ENCODE measurements around the gene CHRNG.

The CHRNG gene

GRCh38 chr2:232588031-232588430 is 48.5 kb downstream of the CHRNG start:
- H3K27ac ChIP-seq (ENCODE audit: extremely low read depth, low read depth, low read length) = no peak overlapping the region
- peaks cover 0 to 10% of the 10 kb centered on the region in 2 experiments; a peak in 1 of 3 replicates for H3K36me3 ChIP-seq (ENCODE audit: control insufficient read depth in 2 of 2, insufficient read depth in 1 of 2, low read length in 2 of 2)
- POLR2A ChIA-PET = no interaction called here
- CTCF ChIA-PET = no interaction called here
- no peak overlapping the region for H3K4me3 ChIP-seq (ENCODE audit: low read depth, low read length)
- H3K9me3 ChIP-seq (ENCODE audit: control insufficient read depth, insufficient read depth, low read depth, low read length) = no peaks in the 10 kb centered on the region
- no peaks in the 10 kb centered on the region for H3K4me1 ChIP-seq (ENCODE audit: control insufficient read depth, insufficient read depth, low read length)
- TF ChIP-seq, protein P1, sequence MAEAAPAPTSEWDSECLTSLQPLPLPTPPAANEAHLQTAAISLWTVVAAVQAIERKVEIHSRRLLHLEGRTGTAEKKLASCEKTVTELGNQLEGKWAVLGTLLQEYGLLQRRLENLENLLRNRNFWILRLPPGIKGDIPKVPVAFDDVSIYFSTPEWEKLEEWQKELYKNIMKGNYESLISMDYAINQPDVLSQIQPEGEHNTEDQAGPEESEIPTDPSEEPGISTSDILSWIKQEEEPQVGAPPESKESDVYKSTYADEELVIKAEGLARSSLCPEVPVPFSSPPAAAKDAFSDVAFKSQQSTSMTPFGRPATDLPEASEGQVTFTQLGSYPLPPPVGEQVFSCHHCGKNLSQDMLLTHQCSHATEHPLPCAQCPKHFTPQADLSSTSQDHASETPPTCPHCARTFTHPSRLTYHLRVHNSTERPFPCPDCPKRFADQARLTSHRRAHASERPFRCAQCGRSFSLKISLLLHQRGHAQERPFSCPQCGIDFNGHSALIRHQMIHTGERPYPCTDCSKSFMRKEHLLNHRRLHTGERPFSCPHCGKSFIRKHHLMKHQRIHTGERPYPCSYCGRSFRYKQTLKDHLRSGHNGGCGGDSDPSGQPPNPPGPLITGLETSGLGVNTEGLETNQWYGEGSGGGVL (tag by site-specific recombination; IDR thresholded peaks at IDR 0.05) = no peak
- TF ChIP-seq ZNF362 (tag by site-specific recombination; IDR thresholded peaks at IDR 0.05) (no peak), ZNF530 (tag by site-specific recombination; IDR thresholded peaks at IDR 0.05; ENCODE audit: low read depth) (no peak), HIC1 (tag by site-specific recombination; IDR thresholded peaks at IDR 0.05) (no peak), ZNF600 (tag by site-specific recombination; IDR thresholded peaks at IDR 0.05) (no peak), ZNF133 (tag by site-specific recombination; IDR thresholded peaks at IDR 0.05) (no peak), ZNF23 (tag by site-specific recombination; IDR thresholded peaks at IDR 0.05; ENCODE audit: borderline replicate concordance) (no peak), ZNF777 (tag by site-specific recombination; IDR thresholded peaks at IDR 0.05; ENCODE audit: borderline replicate concordance) (no peak), ZNF350 (tag by site-specific recombination; IDR thresholded peaks at IDR 0.05) (no peak), SALL2 (tag by site-specific recombination; IDR thresholded peaks at IDR 0.05; ENCODE audit: borderline replicate concordance) (no peak), ZNF621 (tag by site-specific recombination; IDR thresholded peaks at IDR 0.05) (no peak), ZNF248 (tag by site-specific recombination; IDR thresholded peaks at IDR 0.05) (no peak), ZNF610 (tag by site-specific recombination; IDR thresholded peaks at IDR 0.05; ENCODE audit: borderline replicate concordance) (no peak), ZNF146 (tag by site-specific recombination; IDR thresholded peaks at IDR 0.05) (no peak), OVOL3 (tag by site-specific recombination; IDR thresholded peaks at IDR 0.05) (no peak), ZNF560 (tag by site-specific recombination; IDR thresholded peaks at IDR 0.05; ENCODE audit: borderline replicate concordance) (no peak)

DNA sequence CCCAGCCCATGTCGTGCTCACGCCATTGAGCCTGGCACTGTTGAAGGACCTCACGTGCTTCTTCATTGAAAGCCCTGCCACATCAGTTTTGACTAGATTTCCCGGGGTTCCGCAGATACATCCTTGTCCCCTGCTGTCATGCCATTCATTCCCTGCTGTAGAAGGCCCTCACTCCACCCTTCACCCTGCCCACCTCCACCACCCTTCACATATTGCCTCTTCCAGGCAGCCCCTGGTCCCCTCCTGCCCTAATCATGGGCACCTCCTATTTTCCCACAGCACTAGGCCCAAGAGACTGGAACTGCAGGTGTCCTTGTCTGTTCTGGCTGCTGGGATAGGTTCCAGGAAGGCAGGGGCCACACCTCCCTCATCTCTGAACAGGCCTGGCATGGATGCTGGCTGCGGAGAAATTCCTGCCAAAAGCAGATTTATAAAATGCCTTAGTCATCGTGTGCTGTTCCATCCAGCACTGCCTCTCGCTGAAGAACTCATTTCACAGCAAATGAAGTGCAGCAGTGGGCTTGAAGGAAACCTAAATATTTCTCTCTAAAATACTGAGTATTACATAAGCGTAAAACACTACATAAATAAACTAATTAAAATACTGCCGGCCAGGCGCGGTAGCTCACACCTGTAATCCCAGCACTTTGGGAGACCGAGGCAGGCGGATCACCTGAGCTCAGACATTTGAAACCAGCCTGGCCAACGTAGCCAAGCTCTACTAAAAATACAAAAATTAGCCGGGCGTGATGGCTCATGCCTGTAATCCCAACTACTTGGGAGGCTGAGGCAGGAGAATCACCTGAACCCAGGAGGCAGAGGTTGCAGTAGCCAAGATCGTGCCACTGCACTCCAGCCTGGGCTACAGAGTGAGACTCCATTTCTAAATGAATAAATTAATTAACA is 49.4 kb downstream of the CHRNG start:
- H3K36me3 ChIP-seq (ENCODE audit: control insufficient read depth in 2 of 2, insufficient read depth in 1 of 2, low read length in 2 of 2) = peaks cover 0 to 4% of the 10 kb centered on the region in 2 experiments; a peak in 1 of 3 replicates
- no peak for TF ChIP-seq ZBTB21 (tag by site-specific recombination; IDR thresholded peaks at IDR 0.05)
- no peak overlapping the region for H3K27ac ChIP-seq (ENCODE audit: extremely low read depth, low read depth, low read length)
- POLR2A ChIA-PET = no interaction called here
- CTCF ChIA-PET = no interaction called here
- H3K4me1 ChIP-seq (ENCODE audit: control insufficient read depth, insufficient read depth, low read length) = no peaks in the 10 kb centered on the region
- no peaks in the 10 kb centered on the region for H3K9me3 ChIP-seq (ENCODE audit: control insufficient read depth, insufficient read depth, low read depth, low read length)
- H3K4me3 ChIP-seq (ENCODE audit: low read depth, low read length) = no peak overlapping the region
